Medulla oblongata (tissue), 1 donor: ENCODE measurements around the gene LENEP.

Experiments
- DNase-seq: peaks from one replicate; pipeline ENCODE4 v3.0.0-alpha.2; 2015; ENCODE audit errors: extremely low spot score

The LENEP gene

GRCh38 chr1:154960446-154961136, 32.8 kb upstream of the LENEP start:
- DNase-seq: no peak

GRCh38 chr1:154961207-154962155, 31.9 kb upstream of the LENEP start, which contains the start of gene PYGO2:
PYGO2 (minus strand) TSS chr1:154961782; CDS start chr1:154961576, 206 bp downstream.
- peak; percentile 79 for DNase-seq

- peak; percentile 30 for DNase-seq
Measured at GRCh38 chr1:154962156-154962749, 31.1 kb upstream of the LENEP start.

- DNase-seq: no peak
Measured at GRCh38 chr1:154962795-154963330, 30.5 kb upstream of the LENEP start.

- DNase-seq: no peak
Measured at GRCh38 chr1:154963643-154964042, 29.7 kb upstream of the LENEP start.

- DNase-seq: no peak
Measured at GRCh38 chr1:154964359-154964758, 29.0 kb upstream of the LENEP start.

GRCh38 chr1:154966111-154966510, 27.3 kb upstream of the LENEP start:
- no peak for DNase-seq

GRCh38 chr1:154967331-154967950, 25.9 kb upstream of the LENEP start:
- DNase-seq: no peak

- DNase-seq: no peak
Measured at GRCh38 chr1:154968731-154969130, 24.7 kb upstream of the LENEP start.

GRCh38 chr1:154969246-154969645, 24.1 kb upstream of the LENEP start:
- DNase-seq: no peak

- no peak for DNase-seq
Measured at GRCh38 chr1:154969860-154970452, 23.4 kb upstream of the LENEP start.

- DNase-seq: peak; percentile 95
Measured at GRCh38 chr1:154970631-154971340, 22.6 kb upstream of the LENEP start, which contains the start of gene SHC1. SHC1 (minus strand) TSS chr1:154970747; CDS start chr1:154970526, 221 bp downstream.

GRCh38 chr1:154971341-154971998, 21.9 kb upstream of the LENEP start:
- DNase-seq: no peak

GRCh38 chr1:154972213-154972516, 21.2 kb upstream of the LENEP start:
- DNase-seq: no peak

GRCh38 chr1:154972517-154973343, 20.7 kb upstream of the LENEP start:
- peak; percentile 62 for DNase-seq

- peak; percentile 93 for DNase-seq
Measured at GRCh38 chr1:154973344-154974101, 19.9 kb upstream of the LENEP start.

GRCh38 chr1:154974102-154974807, 19.1 kb upstream of the LENEP start, which contains the start of gene CKS1B:
CKS1B (plus strand) TSS chr1:154974681; CDS start chr1:154974746, 65 bp downstream.
- peak; percentile 100 for DNase-seq
